Adipose tissue (tissue), 3 donors: ENCODE results near the gene GPANK1. TPM values are rescaled to one million over a fixed set of nuclear protein-coding genes. Genes with fewer than 3 reads are reported as not detected.

Experiments used
- H3K27ac ChIP-seq: one replicate; pipeline ENCODE4 v1.5.1; 2013; ENCODE audit warnings: low read depth, low read length
- WGBS, 3 donors: extraction: QIAGEN DNeasy Blood & Tissue Kit; methylation state at CpG; one replicate each; pipeline ENCODE4 v1.1.7; 2013; 5-methylcytosine and 5-hydroxymethylcytosine counted together
- polyA plus RNA-seq, 3 donors: library from polyadenylated mRNA; stranded (reverse); fragments of 200-250 nt; gene quantifications; one replicate each; pipeline ENCODE4 v1.2.3, GENCODE V29; 2013
- donor health status: healthy with polysubstance abuse.
- donor health status: Bipolar disorder and iron deficiency.
- donor health status: healthy.

GPANK1 gene
- polyA plus RNA-seq, 3 donors = 9.7 to 16.6 (median 14.0) TPM

GRCh38 chr6:31631209-31631608, 33.6 kb downstream of the GPANK1 start:
- WGBS, 3 donors = 77 to 90% (median 83%) methylated on average over 15 to 16 of the region's 16 CpGs
- no peak overlapping the region for H3K27ac ChIP-seq

- WGBS, 3 donors = 90 to 93% (median 92%) methylated on average over 25 of the region's 25 CpGs
- H3K27ac ChIP-seq = no peak overlapping the region
Measured at GRCh38 chr6:31630177-31630934, 34.4 kb downstream of the GPANK1 start.

DNA sequence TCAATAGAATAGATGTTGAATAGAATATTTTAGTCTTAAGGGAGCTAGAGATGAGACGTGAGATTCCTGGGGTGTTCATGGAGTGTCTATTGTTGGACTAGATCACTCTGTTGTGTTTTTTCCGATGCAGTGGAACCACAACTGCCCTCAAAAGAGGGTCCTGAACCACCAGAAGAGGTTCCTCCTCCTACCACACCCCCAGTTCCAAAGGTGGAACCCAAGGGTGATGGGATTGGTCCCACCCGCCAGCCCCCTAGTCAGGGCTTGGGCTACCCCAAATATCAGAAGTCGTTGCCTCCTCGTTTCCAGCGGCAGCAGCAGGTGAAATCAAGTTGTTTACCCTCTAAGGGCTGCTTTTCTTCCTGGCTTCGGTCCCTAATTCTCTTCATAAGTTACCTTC, 35.8 kb downstream of the GPANK1 start:
- WGBS, 3 donors = 91 to 93% (median 92%) methylated on average over 7 of the region's 7 CpGs

GRCh38 chr6:31627690-31628287, 37.0 kb downstream of the GPANK1 start:
- WGBS, 3 donors = 94 to 98% (median 98%) methylated on average over 19 of the region's 19 CpGs
- H3K27ac ChIP-seq = no peak overlapping the region

More for the DNA sequence above, 35.8 kb downstream of the GPANK1 start:
- no peak overlapping the region for H3K27ac ChIP-seq

DNA sequence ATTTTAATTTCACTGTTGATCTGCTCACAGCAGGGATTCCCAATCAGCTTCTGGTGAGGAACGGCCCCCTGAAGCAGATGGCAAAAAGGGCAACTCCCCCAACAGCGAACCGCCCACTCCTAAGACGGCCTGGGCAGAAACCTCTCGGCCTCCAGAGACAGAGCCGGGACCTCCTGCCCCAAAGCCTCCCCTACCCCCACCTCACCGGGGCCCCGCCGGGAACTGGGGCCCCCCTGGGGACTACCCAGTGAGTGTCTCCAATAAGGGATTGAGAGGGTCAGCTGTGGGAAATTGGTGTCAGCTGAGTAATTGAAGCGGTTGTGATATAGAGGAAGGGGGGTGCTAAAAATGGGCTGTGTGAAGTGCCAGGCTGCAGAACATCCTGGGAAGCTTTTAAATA, 37.8 kb downstream of the GPANK1 start:
- 87 to 93% (median 88%) methylated on average over 10 of the region's 10 CpGs for WGBS, 3 donors
- H3K27ac ChIP-seq = no peak overlapping the region

DNA sequence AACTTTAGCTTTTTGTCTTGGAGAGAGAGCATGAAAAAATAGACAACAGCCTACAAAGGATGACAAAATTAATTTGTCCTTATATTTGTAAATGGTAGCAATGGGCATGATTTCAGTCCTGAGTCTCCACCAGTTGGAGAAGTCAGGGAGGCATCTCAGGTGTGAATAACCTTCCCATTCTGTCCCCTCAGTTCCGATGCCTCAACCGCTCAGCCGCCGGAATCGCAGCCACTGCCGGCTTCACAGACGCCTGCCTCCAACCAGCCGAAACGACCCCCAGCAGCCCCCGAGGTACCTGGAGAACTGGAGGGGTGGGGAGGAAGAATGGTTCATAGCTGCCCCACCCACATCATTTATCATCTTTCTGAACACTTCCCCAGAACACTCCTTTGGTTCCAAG, 40.7 kb downstream of the GPANK1 start:
- no peak overlapping the region for H3K27ac ChIP-seq
- 88 to 90% (median 89%) methylated on average over 10 of the region's 10 CpGs for WGBS, 3 donors

DNA sequence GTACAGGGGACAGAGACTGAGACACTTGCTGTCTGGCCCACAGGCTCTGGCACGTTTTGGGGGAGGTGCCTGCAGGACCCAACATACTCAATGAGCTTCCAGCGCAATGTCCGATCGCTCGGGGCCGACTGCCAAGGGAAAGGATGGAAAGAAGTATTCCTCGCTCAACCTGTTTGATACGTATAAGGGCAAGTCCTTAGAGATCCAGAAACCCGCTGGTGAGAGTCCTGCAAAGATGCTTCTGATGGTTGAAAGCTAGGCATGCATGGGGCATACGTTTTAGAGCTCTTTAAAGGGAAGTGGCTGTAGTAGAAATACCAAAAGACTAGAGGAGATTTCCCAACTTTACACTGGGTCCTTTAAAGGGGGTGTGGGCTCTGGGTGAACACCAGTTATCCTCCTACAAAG, 42.1 kb downstream of the GPANK1 start:
- 43 to 57% (median 55%) methylated on average over 10 of the region's 10 CpGs for WGBS, 3 donors
- H3K27ac ChIP-seq = no peak overlapping the region

GRCh38 chr6:31621991-31622390, 42.8 kb downstream of the GPANK1 start:
- WGBS, 3 donors = 31 to 40% (median 39%) methylated on average over 4 of the region's 4 CpGs
- no peak overlapping the region for H3K27ac ChIP-seq

GRCh38 chr6:31621320-31621939, 43.4 kb downstream of the GPANK1 start:
- H3K27ac ChIP-seq = peak overlapping the region; percentile 86
- 9 to 15% (median 14%) methylated on average over 15 of the region's 15 CpGs for WGBS, 3 donors

DNA sequence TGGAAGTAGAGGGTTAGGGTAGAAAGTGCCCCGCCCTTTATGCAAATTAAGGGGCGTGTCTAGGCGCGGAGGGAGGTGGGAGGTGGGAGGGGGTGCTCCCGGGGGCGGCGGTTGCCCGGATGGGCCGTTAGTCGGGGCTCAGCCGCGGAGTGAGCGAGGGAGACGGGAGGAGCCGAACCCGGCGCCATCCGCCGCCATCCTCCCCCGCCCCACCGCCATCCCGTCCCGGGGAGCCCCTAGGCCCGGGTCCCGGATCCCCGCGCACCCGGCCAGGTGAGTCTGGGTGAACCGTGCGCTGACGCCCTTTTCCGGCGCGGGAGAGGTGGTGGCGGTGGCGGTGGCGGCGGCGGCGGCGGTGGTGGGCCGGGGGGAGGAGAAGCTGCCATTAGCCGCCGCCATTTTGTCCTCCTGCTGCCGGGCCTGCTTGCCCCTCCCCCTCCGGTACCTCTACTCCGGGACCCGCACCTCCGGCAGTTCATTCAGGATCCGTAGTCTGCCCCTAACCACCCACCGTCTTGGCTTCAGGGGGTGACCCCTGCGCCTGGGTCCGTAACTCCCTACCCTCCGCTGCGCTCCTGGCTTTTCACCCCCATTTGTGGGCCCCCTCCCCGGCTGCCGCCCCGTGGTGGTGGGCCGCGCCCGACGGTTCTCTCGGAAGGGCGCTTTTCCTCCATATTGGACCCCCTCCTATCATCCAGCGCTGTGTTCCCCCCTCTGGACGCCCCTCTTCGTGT, 44.0 kb downstream of the GPANK1 start, which contains the start of gene PRRC2A:
TSS of gene PRRC2A (plus strand) at position 130 of the 734 bp plus-strand sequence. CDS start 2,075 bp downstream, outside the sequence.
- peak within 1 kb of the TSS; percentile 86 for H3K27ac ChIP-seq
- 0 to 1% (median 1%) methylated on average over 43 to 60 of the region's 67 CpGs for WGBS, 3 donors

- WGBS, 3 donors = 0 to 1% (median 0%) methylated on average over 50 of the region's 50 CpGs
- peak overlapping the region; percentile 75 for H3K27ac ChIP-seq
Measured at GRCh38 chr6:31619805-31620585, 44.8 kb downstream of the GPANK1 start.

GRCh38 chr6:31617010-31617409, 47.8 kb downstream of the GPANK1 start:
- H3K27ac ChIP-seq = no peak overlapping the region
- 77 to 86% (median 80%) methylated on average over 2 of the region's 2 CpGs for WGBS, 3 donors

- WGBS, 3 donors = 36 to 64% (median 45%) methylated on average over 7 of the region's 7 CpGs
- no peak overlapping the region for H3K27ac ChIP-seq
Measured at GRCh38 chr6:31615748-31616147, 49.0 kb downstream of the GPANK1 start.

- no peak within 1 kb of the TSS for H3K27ac ChIP-seq
- 37 to 74% (median 47%) methylated on average over 6 of the region's 6 CpGs for WGBS, 3 donors
Measured at GRCh38 chr6:31614684-31615578, 49.9 kb downstream of the GPANK1 start, which contains the start of gene AIF1. TSS of gene AIF1 (plus strand) at chr6:31615234. CDS start at chr6:31615330, 96 bp downstream.

DNA sequence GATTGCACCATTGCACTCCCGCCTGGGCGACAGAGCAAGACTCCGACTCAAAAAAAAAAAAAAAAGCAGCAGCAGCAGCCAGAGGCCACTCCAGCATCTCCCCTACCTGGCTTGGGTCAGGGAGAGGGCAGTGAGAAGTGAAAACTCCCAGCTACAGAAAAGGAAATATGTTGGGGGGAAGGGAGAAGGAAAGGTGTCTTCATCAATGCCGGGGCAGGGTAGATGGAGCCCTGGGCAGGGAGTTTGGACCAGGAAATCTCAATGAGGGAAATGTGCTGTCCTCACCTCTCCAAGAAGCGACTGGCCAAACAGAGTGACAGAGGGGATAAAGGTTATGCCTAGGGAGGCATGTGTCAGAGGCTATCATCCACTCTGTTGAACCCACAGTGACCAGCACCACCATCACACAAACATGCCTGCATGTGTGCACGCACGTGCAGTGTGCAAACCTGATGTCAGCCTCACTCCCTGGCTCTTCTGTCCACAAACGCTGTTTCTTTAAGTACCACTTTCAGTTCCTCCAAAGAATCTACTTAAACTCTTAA, 50.6 kb downstream of the GPANK1 start:
- H3K27ac ChIP-seq = no peak overlapping the region
- 51 to 87% (median 60%) methylated on average over 8 of the region's 8 CpGs for WGBS, 3 donors
